ENCODE results near the gene LRRTM4. TPM values are rescaled to one million over a fixed set of nuclear protein-coding genes. Genes with fewer than 3 reads are reported as not detected.

The LRRTM4 gene
- total and polyA plus RNA-seq, 2 donors (not counting 1 experiment from before 2014, with no cell fraction given), result not detected

DNA sequence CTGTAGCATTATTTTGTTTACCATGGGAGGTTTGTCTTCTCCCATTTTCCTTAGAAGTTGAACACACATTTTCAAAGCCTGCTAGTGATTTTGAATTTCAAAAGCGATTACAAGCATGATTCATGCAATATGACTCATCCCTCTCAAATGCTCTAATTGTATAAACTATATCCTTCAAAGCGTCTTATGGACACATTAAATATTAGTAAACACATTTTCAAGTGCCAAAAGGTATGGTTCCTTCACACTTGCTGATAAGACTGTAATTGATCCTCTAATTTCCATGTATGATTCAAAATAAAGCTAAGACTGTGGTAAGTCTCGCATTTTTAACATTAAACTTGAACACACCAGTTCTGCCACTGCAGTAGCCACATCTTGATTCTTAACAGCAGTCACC, 512.9 kb downstream of the LRRTM4 start:
- Mint-ChIP-seq H3K9me3 (ENCODE audit: insufficient read depth) (peaks cover 2% of the 10 kb centered on the region), H3K27ac (no peak overlapping the region), H3K4me1 (no peaks in the 10 kb centered on the region), H3K27me3 (no peaks in the 10 kb centered on the region), H3K4me3 (no peak overlapping the region)
- ATAC-seq (ENCODE audit: low read depth) (no peak), DNase-seq (no peak)
- Histone ChIP-seq H3K27ac (ENCODE audit: low read length in 2 of 2) (no peak overlapping the region), H3K27me3 (replicated peaks in 1 of 4; ENCODE audit: control extremely low read depth in 1 of 4, control insufficient read depth in 3 of 4, insufficient read depth in 4 of 4, low read length in 3 of 4) (no peaks in the 10 kb centered on the region), H3K4me2 (replicated peaks; ENCODE audit: low read depth, low read length, poor library complexity, severe bottlenecking) (no peak overlapping the region), H3K4me3 (ENCODE audit: control extremely low read depth in 1 of 5, extremely low read depth in 1 of 5, insufficient read depth in 1 of 5, low read depth in 2 of 5, low read length in 4 of 5) (no peak overlapping the region), H3K79me2 (ENCODE audit: control insufficient read depth, insufficient read depth, low read length) (no peaks in the 10 kb centered on the region), H3K9ac (ENCODE audit: low read length) (no peak overlapping the region), H4K20me1 (ENCODE audit: control insufficient read depth, insufficient read depth, low read length, poor library complexity, severe bottlenecking) (no peaks in the 10 kb centered on the region), H3K9me3 (ENCODE audit: control extremely low read depth in 1 of 3, control insufficient read depth in 2 of 3, insufficient read depth in 1 of 3, low read length in 2 of 3) (no peaks in the 10 kb centered on the region), H2AFZ (ENCODE audit: insufficient read depth, low read depth, low read length, poor library complexity, severe bottlenecking) (no peak overlapping the region), H3K4me1 (ENCODE audit: control insufficient read depth in 2 of 2, insufficient read depth in 2 of 2, low read length in 2 of 2) (no peaks in the 10 kb centered on the region), H3K36me3 (replicated peaks in 1 of 2; ENCODE audit: control extremely low read depth in 1 of 2, control insufficient read depth in 1 of 2, extremely low read depth in 1 of 2, insufficient read depth in 2 of 2, low read length in 1 of 2) (no peaks in the 10 kb centered on the region)
- intact Hi-C loops (cut with micrococcal nuclease), result no loop called here
- no peak for TF ChIP-seq EZH2 (IDR thresholded peaks at IDR 0.05; ENCODE audit: borderline replicate concordance, insufficient read depth, low read depth, low read length, poor library complexity, severe bottlenecking)
- TF ChIP-seq, protein P1, sequence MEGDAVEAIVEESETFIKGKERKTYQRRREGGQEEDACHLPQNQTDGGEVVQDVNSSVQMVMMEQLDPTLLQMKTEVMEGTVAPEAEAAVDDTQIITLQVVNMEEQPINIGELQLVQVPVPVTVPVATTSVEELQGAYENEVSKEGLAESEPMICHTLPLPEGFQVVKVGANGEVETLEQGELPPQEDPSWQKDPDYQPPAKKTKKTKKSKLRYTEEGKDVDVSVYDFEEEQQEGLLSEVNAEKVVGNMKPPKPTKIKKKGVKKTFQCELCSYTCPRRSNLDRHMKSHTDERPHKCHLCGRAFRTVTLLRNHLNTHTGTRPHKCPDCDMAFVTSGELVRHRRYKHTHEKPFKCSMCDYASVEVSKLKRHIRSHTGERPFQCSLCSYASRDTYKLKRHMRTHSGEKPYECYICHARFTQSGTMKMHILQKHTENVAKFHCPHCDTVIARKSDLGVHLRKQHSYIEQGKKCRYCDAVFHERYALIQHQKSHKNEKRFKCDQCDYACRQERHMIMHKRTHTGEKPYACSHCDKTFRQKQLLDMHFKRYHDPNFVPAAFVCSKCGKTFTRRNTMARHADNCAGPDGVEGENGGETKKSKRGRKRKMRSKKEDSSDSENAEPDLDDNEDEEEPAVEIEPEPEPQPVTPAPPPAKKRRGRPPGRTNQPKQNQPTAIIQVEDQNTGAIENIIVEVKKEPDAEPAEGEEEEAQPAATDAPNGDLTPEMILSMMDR (IDR thresholded peaks at IDR 0.05), result no peak
- ChIA-PET CTCF (no interaction called here), POLR2A (no interaction called here)
- WGBS (ENCODE audit: insufficient coverage), result no CpG with 5 or more reads among the region's 3 CpGs

DNA sequence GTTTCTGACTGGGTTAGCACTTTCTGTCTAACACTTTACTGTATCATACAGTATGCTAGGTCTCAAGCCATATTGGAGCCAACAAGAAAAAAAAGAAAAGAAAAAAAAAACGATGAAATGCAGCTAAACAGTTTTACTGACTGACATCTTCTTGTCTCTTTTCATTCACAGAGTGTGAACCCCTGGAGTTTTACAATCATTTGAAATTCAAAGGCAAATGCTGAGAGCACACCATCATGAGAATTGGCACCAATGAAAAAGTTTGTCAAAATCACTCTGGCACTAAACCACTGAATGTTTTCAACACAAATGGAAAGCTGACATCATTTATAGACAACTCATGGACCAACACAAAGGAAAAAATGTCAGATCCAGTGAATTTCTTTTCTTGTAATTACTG, 513.3 kb downstream of the LRRTM4 start:
- CTCF ChIA-PET, result no interaction called here
- POLR2A ChIA-PET, result no interaction called here
- H2AFZ ChIP-seq (ENCODE audit: insufficient read depth, low read depth, low read length, poor library complexity, severe bottlenecking), result no peak overlapping the region

More for the DNA sequence above, 513.3 kb downstream of the LRRTM4 start:
- Mint-ChIP-seq H3K27ac (no peak overlapping the region), H3K9me3 (ENCODE audit: insufficient read depth) (peaks cover 2% of the 10 kb centered on the region), H3K4me1 (no peaks in the 10 kb centered on the region), H3K4me3 (no peak overlapping the region), H3K27me3 (no peaks in the 10 kb centered on the region)
- Histone ChIP-seq H3K4me3 (ENCODE audit: control extremely low read depth in 1 of 5, extremely low read depth in 1 of 5, insufficient read depth in 1 of 5, low read depth in 2 of 5, low read length in 4 of 5) (no peak overlapping the region), H3K36me3 (replicated peaks in 1 of 2; ENCODE audit: control extremely low read depth in 1 of 2, control insufficient read depth in 1 of 2, extremely low read depth in 1 of 2, insufficient read depth in 2 of 2, low read length in 1 of 2) (no peaks in the 10 kb centered on the region), H3K27ac (ENCODE audit: low read length in 2 of 2) (no peak overlapping the region), H4K20me1 (ENCODE audit: control insufficient read depth, insufficient read depth, low read length, poor library complexity, severe bottlenecking) (no peaks in the 10 kb centered on the region), H3K4me2 (replicated peaks; ENCODE audit: low read depth, low read length, poor library complexity, severe bottlenecking) (no peak overlapping the region), H3K4me1 (ENCODE audit: control insufficient read depth in 2 of 2, insufficient read depth in 2 of 2, low read length in 2 of 2) (no peaks in the 10 kb centered on the region), H3K27me3 (replicated peaks in 1 of 4; ENCODE audit: control extremely low read depth in 1 of 4, control insufficient read depth in 3 of 4, insufficient read depth in 4 of 4, low read length in 3 of 4) (no peaks in the 10 kb centered on the region), H3K9me3 (ENCODE audit: control extremely low read depth in 1 of 3, control insufficient read depth in 2 of 3, insufficient read depth in 1 of 3, low read length in 2 of 3) (no peaks in the 10 kb centered on the region), H3K9ac (ENCODE audit: low read length) (no peak overlapping the region), H3K79me2 (ENCODE audit: control insufficient read depth, insufficient read depth, low read length) (no peaks in the 10 kb centered on the region)
- intact Hi-C loops (cut with micrococcal nuclease), result no loop called here
- WGBS (ENCODE audit: insufficient coverage), result no CpG with 5 or more reads among the region's 1 CpG
- ATAC-seq (ENCODE audit: low read depth) (no peak), DNase-seq (no peak)
- TF ChIP-seq, protein P1 (IDR thresholded peaks at IDR 0.05), result no peak
- TF ChIP-seq EZH2 (IDR thresholded peaks at IDR 0.05; ENCODE audit: borderline replicate concordance, insufficient read depth, low read depth, low read length, poor library complexity, severe bottlenecking), result no peak
